Liver (tissue), 9 donors: ENCODE measurements around the gene MID1. TPM values are rescaled to one million over a fixed set of nuclear protein-coding genes. Genes with fewer than 3 reads are reported as not detected.
A peak's percentile ranks its signal among the peaks of the same experiment; 100 is the strongest.

Experiments
- DNase-seq: peaks from one replicate; pipeline ENCODE4 v3.0.0-alpha.2; 2017; ENCODE audit warnings: low spot score
- H3K27ac ChIP-seq, 2 donors: one replicate each; pipeline ENCODE4 v1.7.0; 2013; ENCODE audit warnings: inconsistent platforms in 2 of 2, low read length in 2 of 2, control low read depth in 1 of 2, low read depth in 1 of 2, mild to moderate bottlenecking in 1 of 2
- H3K27me3 ChIP-seq, 4 donors: one replicate each; pipeline versions ENCODE4 v1.6.1 to v1.7.0; 2013; ENCODE audit warnings: low read length in 3 of 4, inconsistent platforms in 1 of 4, mild to moderate bottlenecking in 1 of 4, moderate library complexity in 1 of 4; ENCODE audit not compliant: control insufficient read depth in 4 of 4, insufficient read depth in 4 of 4
- H3K36me3 ChIP-seq, 4 donors: one replicate each; pipeline versions ENCODE4 v1.6.1 to v1.7.0; 2013; ENCODE audit warnings: low read length in 3 of 4, mild to moderate bottlenecking in 3 of 4, low read depth in 1 of 4, moderate library complexity in 1 of 4; ENCODE audit not compliant: control insufficient read depth in 4 of 4, insufficient read depth in 3 of 4
- H3K4me1 ChIP-seq, 4 donors: one replicate each; pipeline versions ENCODE4 v1.6.1 to v1.7.0; 2013; ENCODE audit warnings: low read length in 3 of 4, mild to moderate bottlenecking in 3 of 4, moderate library complexity in 1 of 4; ENCODE audit not compliant: control insufficient read depth in 4 of 4, insufficient read depth in 4 of 4
- H3K4me3 ChIP-seq, 3 donors: one replicate each; pipeline versions ENCODE4 v1.6.1 to v1.7.0; 2013; ENCODE audit warnings: low read length in 3 of 3, control low read depth in 1 of 3, low read depth in 1 of 3, mild to moderate bottlenecking in 1 of 3
- H3K9ac ChIP-seq, 2 donors: one replicate each; pipeline ENCODE4 v1.7.0; 2013; ENCODE audit warnings: low read length in 2 of 2, mild to moderate bottlenecking in 2 of 2, moderate library complexity in 2 of 2, control low read depth in 1 of 2, low read depth in 1 of 2
- H3K9me3 ChIP-seq, 4 donors: one replicate each; pipeline versions ENCODE4 v1.6.1 to v1.7.0; 2013; ENCODE audit warnings: low read length in 3 of 4; ENCODE audit not compliant: control insufficient read depth in 4 of 4
- CTCF ChIP-seq: fragments of 150-350 bp; IDR thresholded peaks from 2 replicates; pipeline ENCODE4 v1.5.1; 2017; ENCODE audit warnings: improper control_type of control experiment, low read depth, low read length; ENCODE audit not compliant: missing input control
- EGR1 ChIP-seq, 2 donors: IDR thresholded peaks; 2 replicates each; pipeline ENCODE4 v1.6.1; 2016 to 2018; ENCODE audit warnings: antibody characterized with exemption in 2 of 2, low read depth in 2 of 2
- FOXA1 ChIP-seq: IDR thresholded peaks from 2 replicates; pipeline ENCODE4 v1.6.1; 2016; ENCODE audit warnings: antibody characterized with exemption
- FOXA2 ChIP-seq: IDR thresholded peaks from 2 replicates; pipeline ENCODE4 v1.6.1; 2016; ENCODE audit warnings: antibody characterized with exemption
- GABPA ChIP-seq, 2 donors: IDR thresholded peaks in 1 of 2; conservative IDR thresholded peaks in 1 of 2; 2 replicates each; pipeline ENCODE4 v1.6.1; 2016; ENCODE audit warnings: antibody characterized with exemption in 2 of 2, mild to moderate bottlenecking in 1 of 2, moderate library complexity in 1 of 2
- HNF4A ChIP-seq, 2 donors: conservative IDR thresholded peaks; 2 replicates each; pipeline ENCODE4 v1.6.1; 2016; ENCODE audit warnings: antibody characterized with exemption in 2 of 2, mild to moderate bottlenecking in 2 of 2
- HNF4G ChIP-seq: IDR thresholded peaks from 2 replicates; pipeline ENCODE4 v1.6.1; 2016; ENCODE audit warnings: antibody characterized with exemption
- JUND ChIP-seq, 2 donors: IDR thresholded peaks; 2 replicates each; pipeline ENCODE4 v1.6.1; 2016; ENCODE audit warnings: antibody characterized with exemption in 2 of 2
- RAD21 ChIP-seq, 2 donors: IDR thresholded peaks; 2 replicates each; pipeline ENCODE4 v1.6.1; 2016; ENCODE audit warnings: antibody characterized with exemption in 2 of 2, mild to moderate bottlenecking in 2 of 2
- REST ChIP-seq: IDR thresholded peaks from 2 replicates; pipeline ENCODE4 v1.6.1; 2016; ENCODE audit warnings: antibody characterized with exemption, mild to moderate bottlenecking
- RXRA ChIP-seq, 2 donors: IDR thresholded peaks; 2 replicates each; pipeline ENCODE4 v1.6.1; 2017 to 2018; ENCODE audit warnings: antibody characterized with exemption in 2 of 2, mild to moderate bottlenecking in 1 of 2
- SP1 ChIP-seq: IDR thresholded peaks from 2 replicates; pipeline ENCODE4 v1.6.1; 2018; ENCODE audit warnings: antibody characterized with exemption, mild to moderate bottlenecking
- TAF1 ChIP-seq: conservative IDR thresholded peaks from 2 replicates; pipeline ENCODE4 v1.6.1; 2016; ENCODE audit warnings: antibody characterized with exemption, mild to moderate bottlenecking
- YY1 ChIP-seq: IDR thresholded peaks from 2 replicates; pipeline ENCODE4 v1.6.1; 2016; ENCODE audit warnings: antibody characterized with exemption, mild to moderate bottlenecking
- ZBTB33 ChIP-seq: IDR thresholded peaks from 2 replicates; pipeline ENCODE4 v1.6.1; 2016; ENCODE audit warnings: antibody characterized with exemption
- WGBS: extraction: QIAGEN DNeasy Blood & Tissue Kit; methylation state at CpG from one replicate; pipeline ENCODE4 v1.1.7; 2013; 5-methylcytosine and 5-hydroxymethylcytosine counted together
- polyA plus RNA-seq, 2 donors: library from polyadenylated mRNA; stranded (reverse) in 1 of 2; unstranded in 1 of 2; fragments of 200-250 nt in 1 of 2; fragments of >200 nt in 1 of 2; fragmentation: Nextera tagmentation in 1 of 2; extraction: Ambion mirVana in 1 of 2; gene quantifications; one replicate each; pipeline versions ENCODE4 v1.2.1 to v1.2.3, GENCODE V29; 2013 to 2015
- total RNA-seq, 2 donors: library from RNA; depleted of rRNA; stranded (reverse); fragments of >200 nt; gene quantifications; one replicate each; pipeline ENCODE4 v1.2.3, GENCODE V29; 2014
- TF ChIP-seq, protein P1 (sequence below): IDR thresholded peaks from 2 replicates; pipeline ENCODE4 v1.6.1; 2016; ENCODE audit warnings: antibody characterized with exemption
- donor health status: healthy.
- donor health status: healthy.
- donor health status: healthy.
- donor health status: healthy.
- donor health status: healthy.

The MID1 gene
- total and polyA plus RNA-seq, 4 donors, result 1.8 to 7.9 (median 4.2) TPM

- H3K27ac ChIP-seq, result no peak overlapping the region
- H3K27me3 ChIP-seq, result no peaks in the 10 kb centered on the region
- no peak overlapping the region for H3K4me3 ChIP-seq
- TF ChIP-seq FOXA1, result no peak
- TF ChIP-seq TAF1, result no peak
- TF ChIP-seq CTCF, result no peak
- TF ChIP-seq, protein P1, sequence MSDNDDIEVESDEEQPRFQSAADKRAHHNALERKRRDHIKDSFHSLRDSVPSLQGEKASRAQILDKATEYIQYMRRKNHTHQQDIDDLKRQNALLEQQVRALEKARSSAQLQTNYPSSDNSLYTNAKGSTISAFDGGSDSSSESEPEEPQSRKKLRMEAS, result no peak
- no peak for TF ChIP-seq RXRA (IDR thresholded peaks at IDR 0.05)
- TF ChIP-seq GABPA (IDR thresholded peaks at IDR 0.05 in 1 of 2, conservative IDR thresholded peaks at IDR 0.05 in 1 of 2), result no peak
- no peak for TF ChIP-seq ZBTB33
- TF ChIP-seq REST, result no peak
- no peak for TF ChIP-seq EGR1 (IDR thresholded peaks at IDR 0.05; ENCODE audit: low read depth in 2 of 2)
- TF ChIP-seq HNF4G, result no peak
- no peak for TF ChIP-seq JUND (IDR thresholded peaks at IDR 0.05)
- TF ChIP-seq YY1, result no peak
- no peak for TF ChIP-seq HNF4A (conservative IDR thresholded peaks at IDR 0.05)
- peaks cover 0 to 3% (median 0%) of the 10 kb centered on the region in 4 donors for H3K9me3 ChIP-seq
- WGBS, result 80% methylated on average over 4 of the region's 4 CpGs
- no peaks in the 10 kb centered on the region for H3K4me1 ChIP-seq
- peak overlapping the region in 1 of 2 donors; percentile 29 for H3K9ac ChIP-seq
- H3K36me3 ChIP-seq, result no peaks in the 10 kb centered on the region
- no peak for DNase-seq
Observed at GRCh38 chrX:10576186-10576585, 44.2 kb downstream of the MID1 start.

DNA sequence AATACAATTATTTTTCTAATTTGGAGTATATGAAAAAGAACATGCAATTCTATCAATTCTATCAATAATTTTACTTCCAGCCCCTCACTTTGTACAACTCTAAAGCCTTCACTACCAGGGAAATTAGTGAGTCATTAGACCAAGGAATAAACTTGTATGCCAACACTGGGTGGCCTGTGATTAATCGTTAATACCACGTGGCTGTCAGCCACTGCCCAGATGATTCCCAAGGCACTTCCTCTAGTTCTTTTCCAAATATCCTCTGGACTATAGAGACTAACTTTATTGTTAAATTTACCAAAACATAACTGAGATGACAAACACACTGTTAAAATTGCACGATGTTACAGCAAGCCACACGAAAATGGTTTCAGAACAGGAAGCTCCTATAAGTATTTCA is 45.7 kb downstream of the MID1 start:
- DNase-seq, result no peak
- TF ChIP-seq RXRA (IDR thresholded peaks at IDR 0.05) (peak in 1 of 2 donors; percentile 4), SP1 (no peak), RAD21 (IDR thresholded peaks at IDR 0.05) (no peak), JUND (IDR thresholded peaks at IDR 0.05) (peak in 1 of 2 donors; percentile 21), HNF4A (conservative IDR thresholded peaks at IDR 0.05) (no peak), FOXA2 (no peak)
- H3K9me3 ChIP-seq, result peaks cover 0 to 3% (median 0%) of the 10 kb centered on the region in 4 donors
- 45% methylated on average over 4 of the region's 4 CpGs for WGBS
- no peaks in the 10 kb centered on the region for H3K36me3 ChIP-seq
- no peaks in the 10 kb centered on the region for H3K27me3 ChIP-seq
- H3K27ac ChIP-seq, result no peak overlapping the region
- H3K4me1 ChIP-seq, result no peaks in the 10 kb centered on the region
- no peak overlapping the region for H3K4me3 ChIP-seq
- H3K9ac ChIP-seq, result no peak overlapping the region
